Activated CD4-positive, alpha-beta memory T cell treated with anti-CD3 and anti-CD28 coated beads for 36 hours (primary cell): ENCODE results near the gene UNC5B. TPM values are rescaled to one million over a fixed set of nuclear protein-coding genes. Genes with fewer than 3 reads are reported as not detected.
"Not testable (repeated sequence)": the region's sequence is repeated elsewhere in the genome, so short reads cannot be mapped to it uniquely, and the experiment has no call there.

Source experiments
- CTCF ChIA-PET: fragments of 350-600 bp; sonication (Branson Sonifier 250); formaldehyde crosslinking; loops from one replicate; lab custom pipeline; 2021; ENCODE audit warnings: antibody characterized with exemption, inconsistent platforms; lab: Charles Lee
- POLR2A ChIA-PET: fragments of 350-600 bp; sonication (Branson Sonifier 250); formaldehyde crosslinking; loops from one replicate; lab custom pipeline; 2021; ENCODE audit warnings: antibody characterized with exemption; lab: Charles Lee
- DNase-seq: peaks from one replicate; pipeline ENCODE4 v3.0.0-alpha.2; 2020
- H3K27ac Mint-ChIP-seq: one replicate; pipeline ENCODE4 v1.8.0; 2021; ENCODE audit warnings: mixed read lengths
- H3K27me3 Mint-ChIP-seq: one replicate; pipeline ENCODE4 v1.8.0; 2021; ENCODE audit warnings: mixed read lengths
- H3K36me3 Mint-ChIP-seq: one replicate; pipeline ENCODE4 v1.8.0; 2021; ENCODE audit warnings: mixed read lengths
- H3K4me1 Mint-ChIP-seq: one replicate; pipeline ENCODE4 v1.8.0; 2021; ENCODE audit warnings: low read depth, mixed read lengths
- H3K4me3 Mint-ChIP-seq: one replicate; pipeline ENCODE4 v1.8.0; 2021; ENCODE audit warnings: mild to moderate bottlenecking, mixed read lengths
- H3K9me3 Mint-ChIP-seq: one replicate; pipeline ENCODE4 v1.8.0; 2021; ENCODE audit warnings: mixed read lengths
- intact Hi-C: fragments of 100-400 bp; cut with micrococcal nuclease; formaldehyde crosslinking; loops from one replicate; pipeline ENCODE4 v1.15.1; 2023
- total RNA-seq, 2 experiments: library from RNA; stranded (reverse); gene quantifications; one replicate each; pipeline ENCODE4 v1.2.3, GENCODE V29; 2021

UNC5B gene
- total RNA-seq, 2 experiments from 2014 or later, result 0.02 TPM; not detected in 1

- Mint-ChIP-seq H3K4me1 (no peaks in the 10 kb centered on the region), H3K27me3 (peaks cover 2% of the 10 kb centered on the region), H3K27ac (no peak overlapping the region), H3K4me3 (no peak overlapping the region), H3K36me3 (no peaks in the 10 kb centered on the region), H3K9me3 (no peaks in the 10 kb centered on the region)
- ChIA-PET POLR2A (no interaction called here), CTCF (interaction anchor here (0.6 to 1.7 kb wide), 5 partner anchors 11 to 17 kb away, joined by 3 to 7 read pairs (median 4); no protein-coding TSS in a partner anchor)
- intact Hi-C loops, result no loop called here
- DNase-seq, result peak; percentile 45
Observed at GRCh38 chr10:71270301-71271220, 58.2 kb downstream of the UNC5B start.

- H3K27me3 Mint-ChIP-seq, result peaks cover 2% of the 10 kb centered on the region
Observed at GRCh38 chr10:71271662-71272055, 59.3 kb downstream of the UNC5B start.

GRCh38 chr10:71272056-71272771 lies 59.8 kb downstream of the UNC5B start:
- ChIA-PET CTCF (no interaction called here), POLR2A (no interaction called here)
- H3K4me1 Mint-ChIP-seq, result no peaks in the 10 kb centered on the region
- intact Hi-C loops, result no loop called here
- DNase-seq, result no peak
- H3K27ac Mint-ChIP-seq, result no peak overlapping the region
- no peaks in the 10 kb centered on the region for H3K9me3 Mint-ChIP-seq
- peaks cover 2% of the 10 kb centered on the region for H3K27me3 Mint-ChIP-seq
- H3K4me3 Mint-ChIP-seq, result no peak overlapping the region
- no peaks in the 10 kb centered on the region for H3K36me3 Mint-ChIP-seq

More at GRCh38 chr10:71271662-71272055, 59.3 kb downstream of the UNC5B start:
- intact Hi-C loops, result no loop called here
- POLR2A ChIA-PET, result no interaction called here
- H3K4me3 Mint-ChIP-seq, result no peak overlapping the region
- H3K27ac Mint-ChIP-seq, result no peak overlapping the region
- no peaks in the 10 kb centered on the region for H3K4me1 Mint-ChIP-seq
- no peak for DNase-seq
- no peaks in the 10 kb centered on the region for H3K36me3 Mint-ChIP-seq
- CTCF ChIA-PET, result no interaction called here
- no peaks in the 10 kb centered on the region for H3K9me3 Mint-ChIP-seq

- H3K4me3 Mint-ChIP-seq, POLR2A ChIA-PET, CTCF ChIA-PET, H3K36me3 Mint-ChIP-seq, H3K27ac Mint-ChIP-seq, DNase-seq, H3K9me3 Mint-ChIP-seq, H3K4me1 Mint-ChIP-seq, intact Hi-C loops, H3K27me3 Mint-ChIP-seq: not testable (repeated sequence)
Observed at GRCh38 chr10:71272974-71273373, 60.6 kb downstream of the UNC5B start.

GRCh38 chr10:71273506-71273905 lies 61.1 kb downstream of the UNC5B start:
- Mint-ChIP-seq H3K27me3 (peaks cover 2% of the 10 kb centered on the region), H3K9me3 (no peaks in the 10 kb centered on the region), H3K4me3 (no peak overlapping the region), H3K27ac (no peak overlapping the region), H3K4me1 (no peaks in the 10 kb centered on the region), H3K36me3 (no peaks in the 10 kb centered on the region)
- ChIA-PET CTCF (no interaction called here), POLR2A (no interaction called here)
- intact Hi-C loops, result no loop called here
- DNase-seq, result no peak

GRCh38 chr10:71274901-71275796 lies 62.8 kb downstream of the UNC5B start:
- CTCF ChIA-PET, result interaction anchor here (1.1 to 2.8 kb wide), 2 partner anchors 10 to 373 kb away, joined by 3 to 19 read pairs; no protein-coding TSS in a partner anchor
- DNase-seq, result no peak
- Mint-ChIP-seq H3K4me1 (no peaks in the 10 kb centered on the region), H3K27me3 (no peaks in the 10 kb centered on the region), H3K27ac (no peak overlapping the region), H3K36me3 (no peaks in the 10 kb centered on the region), H3K9me3 (no peaks in the 10 kb centered on the region), H3K4me3 (no peak overlapping the region)
- POLR2A ChIA-PET, result no interaction called here
- intact Hi-C loops, result no loop called here

GRCh38 chr10:71276873-71277272 lies 64.5 kb downstream of the UNC5B start:
- no peak overlapping the region for H3K4me3 Mint-ChIP-seq
- POLR2A ChIA-PET, result no interaction called here
- CTCF ChIA-PET, result interaction anchor here (2.8 kb wide), 1 partner anchor 8 kb away, joined by 19 read pairs; no protein-coding TSS in a partner anchor
- no peak overlapping the region for H3K27ac Mint-ChIP-seq
- no peak for DNase-seq
- no peaks in the 10 kb centered on the region for H3K36me3 Mint-ChIP-seq
- intact Hi-C loops, result no loop called here
- H3K27me3 Mint-ChIP-seq, result no peaks in the 10 kb centered on the region
- H3K9me3 Mint-ChIP-seq, result no peaks in the 10 kb centered on the region
- no peaks in the 10 kb centered on the region for H3K4me1 Mint-ChIP-seq

GRCh38 chr10:71277914-71278665 lies 65.7 kb downstream of the UNC5B start:
- intact Hi-C loops, result no loop called here
- ChIA-PET POLR2A (no interaction called here), CTCF (no interaction called here)
- Mint-ChIP-seq H3K27me3 (no peaks in the 10 kb centered on the region), H3K36me3 (no peaks in the 10 kb centered on the region), H3K4me3 (no peak overlapping the region), H3K4me1 (no peaks in the 10 kb centered on the region), H3K9me3 (no peaks in the 10 kb centered on the region), H3K27ac (no peak overlapping the region)
- no peak for DNase-seq

- intact Hi-C loops, result no loop called here
- ChIA-PET POLR2A (no interaction called here), CTCF (no interaction called here)
- no peaks in the 10 kb centered on the region for H3K4me1 Mint-ChIP-seq
- H3K4me3 Mint-ChIP-seq, result no peak overlapping the region
- H3K27me3 Mint-ChIP-seq, result no peaks in the 10 kb centered on the region
- no peaks in the 10 kb centered on the region for H3K9me3 Mint-ChIP-seq
- H3K36me3 Mint-ChIP-seq, result no peaks in the 10 kb centered on the region
- DNase-seq, result no peak
- H3K27ac Mint-ChIP-seq, result no peak overlapping the region
Observed at GRCh38 chr10:71278691-71279588, 66.6 kb downstream of the UNC5B start.

- no peaks in the 10 kb centered on the region for H3K9me3 Mint-ChIP-seq
- intact Hi-C loops, result no loop called here
- CTCF ChIA-PET, result no interaction called here
- H3K36me3 Mint-ChIP-seq, result no peaks in the 10 kb centered on the region
- H3K27me3 Mint-ChIP-seq, result no peaks in the 10 kb centered on the region
- H3K4me3 Mint-ChIP-seq, result no peak overlapping the region
- no peak for DNase-seq
- H3K27ac Mint-ChIP-seq, result no peak overlapping the region
- POLR2A ChIA-PET, result no interaction called here
- no peaks in the 10 kb centered on the region for H3K4me1 Mint-ChIP-seq
Observed at GRCh38 chr10:71279590-71280170, 67.3 kb downstream of the UNC5B start.
